GM06990 (cell line): ENCODE data around the gene C14orf119.
A peak's percentile ranks its signal among the peaks of the same experiment; 100 is the strongest.

Source experiments
- DNase-seq: peaks from one replicate; pipeline ENCODE4 v3.0.0-alpha.2; 2011; ENCODE audit not compliant: insufficient read length; ENCODE audit errors: extremely low read depth
- H3K27me3 ChIP-seq: replicated peaks from 2 replicates; pipeline ENCODE4 v1.6.0; 2011; ENCODE audit warnings: low read length; ENCODE audit not compliant: control insufficient read depth, insufficient read depth
- H3K36me3 ChIP-seq: 2 replicates; pipeline ENCODE4 v1.5.1; 2011; ENCODE audit warnings: low read length; ENCODE audit not compliant: control insufficient read depth, insufficient read depth
- H3K4me3 ChIP-seq: replicated peaks from 2 replicates; pipeline ENCODE4 v1.5.1; 2011; ENCODE audit warnings: low read depth, mild to moderate bottlenecking, control low read depth, low read length
- TF ChIP-seq, protein P1 (sequence below): IDR thresholded peaks from 2 replicates; pipeline ENCODE4 v1.5.1; 2011; ENCODE audit warnings: low read length, control low read depth, mild to moderate bottlenecking, inconsistent platforms; ENCODE audit not compliant: insufficient read depth, poor library complexity, severe bottlenecking

The C14orf119 gene

GRCh38 chr14:23095196-23096108, at the start of gene C14orf119:
C14orf119 (plus strand) TSS chr14:23095505; CDS start chr14:23097659, 2,154 bp downstream.
- TF ChIP-seq, protein P1, sequence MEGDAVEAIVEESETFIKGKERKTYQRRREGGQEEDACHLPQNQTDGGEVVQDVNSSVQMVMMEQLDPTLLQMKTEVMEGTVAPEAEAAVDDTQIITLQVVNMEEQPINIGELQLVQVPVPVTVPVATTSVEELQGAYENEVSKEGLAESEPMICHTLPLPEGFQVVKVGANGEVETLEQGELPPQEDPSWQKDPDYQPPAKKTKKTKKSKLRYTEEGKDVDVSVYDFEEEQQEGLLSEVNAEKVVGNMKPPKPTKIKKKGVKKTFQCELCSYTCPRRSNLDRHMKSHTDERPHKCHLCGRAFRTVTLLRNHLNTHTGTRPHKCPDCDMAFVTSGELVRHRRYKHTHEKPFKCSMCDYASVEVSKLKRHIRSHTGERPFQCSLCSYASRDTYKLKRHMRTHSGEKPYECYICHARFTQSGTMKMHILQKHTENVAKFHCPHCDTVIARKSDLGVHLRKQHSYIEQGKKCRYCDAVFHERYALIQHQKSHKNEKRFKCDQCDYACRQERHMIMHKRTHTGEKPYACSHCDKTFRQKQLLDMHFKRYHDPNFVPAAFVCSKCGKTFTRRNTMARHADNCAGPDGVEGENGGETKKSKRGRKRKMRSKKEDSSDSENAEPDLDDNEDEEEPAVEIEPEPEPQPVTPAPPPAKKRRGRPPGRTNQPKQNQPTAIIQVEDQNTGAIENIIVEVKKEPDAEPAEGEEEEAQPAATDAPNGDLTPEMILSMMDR: no peak
- DNase-seq: no peak
- peak within 1 kb of the TSS; percentile 97 for H3K4me3 ChIP-seq
- peaks cover 10% of the 10 kb centered on the region for H3K36me3 ChIP-seq
- no peaks in the 10 kb centered on the region for H3K27me3 ChIP-seq

- Histone ChIP-seq H3K36me3 (no peaks in the 10 kb centered on the region), H3K4me3 (no peak overlapping the region), H3K27me3 (no peaks in the 10 kb centered on the region; the same call in 1 of the 2 replicates)
- no peak for DNase-seq
- TF ChIP-seq, protein P1: no peak
These were observed 48.2 kb upstream of the C14orf119 start for GRCh38 chr14:23047034-23047634.

DNA sequence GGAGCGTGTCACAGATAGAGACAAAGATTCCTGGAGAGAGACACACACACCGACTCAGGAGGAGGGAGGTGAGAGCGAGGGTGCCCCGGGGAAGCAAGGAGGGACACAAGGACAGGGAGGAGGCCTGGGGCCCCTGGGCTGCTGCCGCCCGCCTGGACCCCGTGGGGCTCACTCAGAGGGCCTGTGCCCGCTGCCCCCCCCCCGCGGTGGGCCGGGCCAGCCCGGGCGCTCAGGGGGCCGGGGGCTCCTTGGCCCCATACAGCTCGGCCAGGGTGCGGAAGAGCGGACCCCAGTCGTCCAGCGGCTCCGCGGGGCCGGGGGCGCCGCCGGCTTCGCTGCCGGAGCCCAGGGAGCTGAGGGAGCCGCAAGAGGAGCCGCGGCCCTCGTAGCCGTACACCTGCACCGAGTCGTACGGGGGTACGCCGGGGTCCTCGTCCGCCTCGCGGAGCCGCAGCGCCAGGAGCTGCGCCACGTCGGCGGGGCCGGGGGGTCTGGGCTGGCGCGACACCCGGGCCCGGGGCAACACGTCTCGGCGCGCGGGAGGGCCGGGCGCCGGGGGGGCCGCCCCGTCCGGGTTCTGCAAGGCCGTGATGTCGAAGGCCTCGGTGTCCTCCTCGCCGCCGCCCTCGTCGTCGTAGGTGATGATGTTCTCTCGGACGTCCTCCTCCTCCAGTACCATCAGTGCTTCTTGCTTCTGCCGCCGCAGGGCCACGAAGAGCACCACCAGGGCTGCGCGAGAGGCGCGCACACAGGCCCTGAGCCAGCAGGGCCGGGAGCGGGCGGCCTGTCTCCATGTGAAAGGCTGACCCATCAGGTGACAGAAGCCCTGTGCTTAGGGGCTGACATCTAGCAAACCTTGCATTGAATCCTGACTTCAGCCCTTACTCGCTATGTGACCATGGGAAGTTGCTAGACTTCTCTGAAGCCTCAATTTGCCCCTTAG, 47.3 kb upstream of the C14orf119 start:
- no peak for DNase-seq

GRCh38 chr14:23049011-23049410, 46.3 kb upstream of the C14orf119 start:
- Histone ChIP-seq H3K36me3 (no peaks in the 10 kb centered on the region), H3K4me3 (no peak overlapping the region), H3K27me3 (no peaks in the 10 kb centered on the region; the same call in 1 of the 2 replicates)
- no peak for DNase-seq
- TF ChIP-seq, protein P1: no peak

More for the DNA sequence above, 47.3 kb upstream of the C14orf119 start:
- TF ChIP-seq, protein P1: no peak
- no peaks in the 10 kb centered on the region for H3K36me3 ChIP-seq
- H3K4me3 ChIP-seq: no peak overlapping the region
- H3K27me3 ChIP-seq: no peaks in the 10 kb centered on the region; the same call in 1 of the 2 replicates

GRCh38 chr14:23051141-23052057, 43.9 kb upstream of the C14orf119 start:
- Histone ChIP-seq H3K36me3 (no peaks in the 10 kb centered on the region), H3K27me3 (no peaks in the 10 kb centered on the region), H3K4me3 (no peak overlapping the region)
- TF ChIP-seq, protein P1: no peak
- DNase-seq: no peak
